ENCODE results near the gene ACADVL. TPM values are rescaled to one million over a fixed set of nuclear protein-coding genes. Genes with fewer than 3 reads are reported as not detected.

Gene ACADVL
- total RNA-seq, 1 donor from 2014 or later: 86.7 TPM

- H3K9ac ChIP-seq: no peak overlapping the region
- H4K20me1 ChIP-seq (ENCODE audit: low read depth): peaks cover 29% of the 10 kb centered on the region
- Mint-ChIP-seq H3K27ac (peak overlapping the region; percentile 98), H3K4me3 (peak overlapping the region; percentile 81), H3K27me3 (ENCODE audit: insufficient read depth, low read depth) (peaks cover 4% of the 10 kb centered on the region), H3K36me3 (peaks cover 9% of the 10 kb centered on the region), H3K9me3 (no peaks in the 10 kb centered on the region), H3K4me1 (peaks cover 79% of the 10 kb centered on the region)
- peak; percentile 73 for DNase-seq (ENCODE audit: low spot score)
- H3F3A ChIP-seq (ENCODE audit: low read depth): peaks cover 52% of the 10 kb centered on the region
- no peaks in the 10 kb centered on the region for H3K9me3 ChIP-seq (ENCODE audit: low read depth)
- H3K4me2 ChIP-seq: peak overlapping the region; percentile 72
- no peak overlapping the region for H2AFZ ChIP-seq (replicated peaks)
- no peak for TF ChIP-seq CTCF (IDR thresholded peaks at IDR 0.05)
- no peak for TF ChIP-seq EZH2phosphoT487 (IDR thresholded peaks at IDR 0.05)
- no peak for TF ChIP-seq EZH2 (IDR thresholded peaks at IDR 0.05)
- H3K27ac ChIP-seq: no peak overlapping the region
- H3K79me2 ChIP-seq (ENCODE audit: low read depth): peaks cover 78% of the 10 kb centered on the region
- peaks cover 54% of the 10 kb centered on the region for H3K4me1 ChIP-seq
- no peaks in the 10 kb centered on the region for H3K36me3 ChIP-seq
- no peaks in the 10 kb centered on the region for H3K27me3 ChIP-seq
- H3K4me3 ChIP-seq: peak overlapping the region; percentile 30
Observed at GRCh38 chr17:7208027-7208571, 11.6 kb upstream of the ACADVL start.

- Mint-ChIP-seq H3K4me3 (peak overlapping the region; percentile 81), H3K36me3 (peaks cover 10% of the 10 kb centered on the region)
Observed at GRCh38 chr17:7208754-7209460, 10.8 kb upstream of the ACADVL start.

GRCh38 chr17:7211491-7212273 is 8.1 kb upstream of the ACADVL start:
- Mint-ChIP-seq H3K9me3 (no peaks in the 10 kb centered on the region), H3K4me3 (peak overlapping the region; percentile 78), H3K27ac (peak overlapping the region; percentile 80), H3K36me3 (peaks cover 7% of the 10 kb centered on the region), H3K4me1 (peaks cover 75% of the 10 kb centered on the region), H3K27me3 (ENCODE audit: insufficient read depth, low read depth) (peaks cover 12% of the 10 kb centered on the region)
- Histone ChIP-seq H4K20me1 (ENCODE audit: low read depth) (peaks cover 20% of the 10 kb centered on the region), H3K9ac (peak overlapping the region; percentile 15), H3K27me3 (no peaks in the 10 kb centered on the region), H3F3A (ENCODE audit: low read depth) (peaks cover 66% of the 10 kb centered on the region), H2AFZ (replicated peaks) (no peak overlapping the region), H3K36me3 (no peaks in the 10 kb centered on the region), H3K79me2 (ENCODE audit: low read depth) (peaks cover 78% of the 10 kb centered on the region), H3K4me2 (peak overlapping the region; percentile 77), H3K4me3 (peak overlapping the region; percentile 33), H3K9me3 (ENCODE audit: low read depth) (no peaks in the 10 kb centered on the region), H3K4me1 (peaks cover 62% of the 10 kb centered on the region), H3K27ac (no peak overlapping the region)
- DNase-seq (ENCODE audit: low spot score): peak; percentile 52
- TF ChIP-seq EZH2phosphoT487 (IDR thresholded peaks at IDR 0.05): no peak
- no peak for TF ChIP-seq EZH2 (IDR thresholded peaks at IDR 0.05)
- no peak for TF ChIP-seq CTCF (IDR thresholded peaks at IDR 0.05)

More at GRCh38 chr17:7208754-7209460, 10.8 kb upstream of the ACADVL start:
- Mint-ChIP-seq H3K27ac (peak overlapping the region; percentile 98), H3K27me3 (ENCODE audit: insufficient read depth, low read depth) (peaks cover 9% of the 10 kb centered on the region), H3K4me1 (peaks cover 83% of the 10 kb centered on the region), H3K9me3 (no peaks in the 10 kb centered on the region)
- DNase-seq (ENCODE audit: low spot score): peak; percentile 57
- TF ChIP-seq CTCF (IDR thresholded peaks at IDR 0.05): no peak
- TF ChIP-seq EZH2 (IDR thresholded peaks at IDR 0.05): no peak
- no peak for TF ChIP-seq EZH2phosphoT487 (IDR thresholded peaks at IDR 0.05)
- H3K79me2 ChIP-seq (ENCODE audit: low read depth): peaks cover 84% of the 10 kb centered on the region
- no peak overlapping the region for H3K9ac ChIP-seq
- no peaks in the 10 kb centered on the region for H3K36me3 ChIP-seq
- H3K9me3 ChIP-seq (ENCODE audit: low read depth): no peaks in the 10 kb centered on the region
- peaks cover 59% of the 10 kb centered on the region for H3F3A ChIP-seq (ENCODE audit: low read depth)
- peaks cover 29% of the 10 kb centered on the region for H4K20me1 ChIP-seq (ENCODE audit: low read depth)
- peak overlapping the region; percentile 72 for H3K4me2 ChIP-seq
- H2AFZ ChIP-seq (replicated peaks): no peak overlapping the region
- peak overlapping the region; percentile 30 for H3K4me3 ChIP-seq
- H3K27me3 ChIP-seq: no peaks in the 10 kb centered on the region
- peak overlapping the region; percentile 17 for H3K27ac ChIP-seq
- H3K4me1 ChIP-seq: peaks cover 60% of the 10 kb centered on the region
